Left lung (tissue), 10 donors: ENCODE measurements around the gene PIEZO2. TPM values are rescaled to one million over a fixed set of nuclear protein-coding genes. Genes with fewer than 3 reads are reported as not detected.

Experiments
- ATAC-seq: fragments of 200-7000 bp; cut with Tn5 transposase; one replicate; pipeline ENCODE4 v1.9.1; 2020; ENCODE audit warnings: moderate library complexity
- DNase-seq, 4 donors: peaks; one replicate each; pipeline ENCODE4 v3.0.0-alpha.2; 2013 to 2020
- H3K27ac ChIP-seq, 2 donors: fragments of 200-600 bp; sonication (generic) in 1 of 2; one replicate each; pipeline versions ENCODE4 v1.5.0 to v1.8.0; 2020 to 2021
- H3K27me3 ChIP-seq, 2 donors: fragments of 200-600 bp; sonication (generic) in 1 of 2; one replicate each; pipeline versions ENCODE4 v1.5.0 to v1.8.0; 2020 to 2021
- H3K36me3 ChIP-seq, 2 donors: fragments of 200-600 bp; sonication (generic) in 1 of 2; one replicate each; pipeline versions ENCODE4 v1.5.0 to v1.8.0; 2020 to 2021
- H3K4me1 ChIP-seq, 2 donors: fragments of 200-600 bp; one replicate each; pipeline ENCODE4 v1.8.0; 2021
- H3K4me3 ChIP-seq, 2 donors: fragments of 200-600 bp; sonication (generic) in 1 of 2; one replicate each; pipeline versions ENCODE4 v1.5.0 to v1.8.0; 2020 to 2021; ENCODE audit warnings: mild to moderate bottlenecking in 1 of 2
- H3K9me3 ChIP-seq, 2 donors: fragments of 200-600 bp; sonication (generic) in 1 of 2; one replicate each; pipeline versions ENCODE4 v1.5.0 to v1.8.0; 2020 to 2021
- intact Hi-C, 2 donors: fragments of 100-400 bp; cut with DNase I; formaldehyde crosslinking; loops; one replicate each; pipeline versions ENCODE4 v1.11.2 to v1.14.2; 2022
- polyA plus RNA-seq, 6 donors: library from polyadenylated mRNA; unstranded; fragments of 120-200 nt; gene quantifications; one replicate each; pipeline ENCODE4 v1.2.1, GENCODE V29; 2013; ENCODE audit not compliant: insufficient read length in 6 of 6
- total RNA-seq, 2 donors: library from RNA; stranded (reverse); fragmentation: NEBNext Ultra II Directional; extraction: Animal tissue kit (Norgen Biotek cat#: 25700); gene quantifications; one replicate each; pipeline ENCODE4 v1.2.1, GENCODE V29; 2021
- TF ChIP-seq, protein P1 (sequence below), 2 donors: fragments of 200-600 bp; sonication (generic) in 1 of 2; IDR thresholded peaks; one replicate each; pipeline versions ENCODE4 v1.5.0 to v1.8.0; 2021; ENCODE audit warnings: antibody characterized with exemption in 2 of 2
- donor health status: DM: no; HTN: yes; CAD: no.
- donor health status: DM: no; HTN: no; CAD: no.

The PIEZO2 gene
- total and polyA plus RNA-seq, 8 donors = 40.3 to 270 (median 233) TPM

- ATAC-seq = no peak
- no peaks in the 10 kb centered on the region for H3K27me3 ChIP-seq
- H3K9me3 ChIP-seq = no peaks in the 10 kb centered on the region
- no peaks in the 10 kb centered on the region for H3K36me3 ChIP-seq
- H3K27ac ChIP-seq = no peak overlapping the region
- TF ChIP-seq, protein P1, sequence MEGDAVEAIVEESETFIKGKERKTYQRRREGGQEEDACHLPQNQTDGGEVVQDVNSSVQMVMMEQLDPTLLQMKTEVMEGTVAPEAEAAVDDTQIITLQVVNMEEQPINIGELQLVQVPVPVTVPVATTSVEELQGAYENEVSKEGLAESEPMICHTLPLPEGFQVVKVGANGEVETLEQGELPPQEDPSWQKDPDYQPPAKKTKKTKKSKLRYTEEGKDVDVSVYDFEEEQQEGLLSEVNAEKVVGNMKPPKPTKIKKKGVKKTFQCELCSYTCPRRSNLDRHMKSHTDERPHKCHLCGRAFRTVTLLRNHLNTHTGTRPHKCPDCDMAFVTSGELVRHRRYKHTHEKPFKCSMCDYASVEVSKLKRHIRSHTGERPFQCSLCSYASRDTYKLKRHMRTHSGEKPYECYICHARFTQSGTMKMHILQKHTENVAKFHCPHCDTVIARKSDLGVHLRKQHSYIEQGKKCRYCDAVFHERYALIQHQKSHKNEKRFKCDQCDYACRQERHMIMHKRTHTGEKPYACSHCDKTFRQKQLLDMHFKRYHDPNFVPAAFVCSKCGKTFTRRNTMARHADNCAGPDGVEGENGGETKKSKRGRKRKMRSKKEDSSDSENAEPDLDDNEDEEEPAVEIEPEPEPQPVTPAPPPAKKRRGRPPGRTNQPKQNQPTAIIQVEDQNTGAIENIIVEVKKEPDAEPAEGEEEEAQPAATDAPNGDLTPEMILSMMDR (IDR thresholded peaks at IDR 0.05) = no peak
- intact Hi-C loops = no loop called here
- DNase-seq = no peak
- H3K4me1 ChIP-seq = no peaks in the 10 kb centered on the region
- no peak overlapping the region for H3K4me3 ChIP-seq
Observed at GRCh38 chr18:11072632-11073031, 76.7 kb downstream of the PIEZO2 start.

DNA sequence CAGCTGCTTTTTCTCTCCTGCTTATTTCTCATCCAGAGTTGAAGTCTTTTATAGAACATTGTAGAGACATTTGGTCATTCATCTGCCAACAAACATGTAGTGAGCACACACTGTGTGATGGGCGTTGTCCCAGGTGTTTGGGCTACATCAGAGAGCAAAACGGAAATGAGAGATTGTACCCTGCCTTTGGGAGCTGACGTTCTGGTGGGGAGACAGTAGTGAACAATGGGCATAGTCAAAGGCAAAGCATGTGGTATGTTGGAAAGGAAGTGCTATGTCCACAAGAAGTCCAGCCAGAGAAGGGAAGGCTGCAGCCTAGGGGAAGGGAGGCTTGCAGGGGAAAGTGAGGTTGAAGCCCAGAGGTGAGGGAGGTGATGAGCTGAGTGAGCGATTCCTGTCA lies 78.1 kb downstream of the PIEZO2 start:
- intact Hi-C loops = no loop called here
- Histone ChIP-seq H3K4me3 (no peak overlapping the region), H3K27ac (no peak overlapping the region), H3K9me3 (no peaks in the 10 kb centered on the region), H3K4me1 (no peaks in the 10 kb centered on the region), H3K27me3 (no peaks in the 10 kb centered on the region), H3K36me3 (no peaks in the 10 kb centered on the region)
- ATAC-seq (no peak), DNase-seq (no peak)
- TF ChIP-seq, protein P1 (IDR thresholded peaks at IDR 0.05) = no peak

GRCh38 chr18:11070593-11070992 lies 78.8 kb downstream of the PIEZO2 start:
- no peaks in the 10 kb centered on the region for H3K4me1 ChIP-seq
- ATAC-seq (no peak), DNase-seq (no peak)
- TF ChIP-seq, protein P1 (IDR thresholded peaks at IDR 0.05) = no peak
- H3K27me3 ChIP-seq = no peaks in the 10 kb centered on the region
- no peaks in the 10 kb centered on the region for H3K9me3 ChIP-seq
- H3K4me3 ChIP-seq = no peak overlapping the region
- no peak overlapping the region for H3K27ac ChIP-seq
- intact Hi-C loops = no loop called here
- no peaks in the 10 kb centered on the region for H3K36me3 ChIP-seq

GRCh38 chr18:11066038-11066437 lies 83.3 kb downstream of the PIEZO2 start:
- DNase-seq = no peak
- Histone ChIP-seq H3K27ac (no peak overlapping the region), H3K27me3 (no peaks in the 10 kb centered on the region), H3K4me3 (no peak overlapping the region), H3K36me3 (no peaks in the 10 kb centered on the region), H3K9me3 (no peaks in the 10 kb centered on the region), H3K4me1 (no peaks in the 10 kb centered on the region)
- ATAC-seq = no peak
- TF ChIP-seq, protein P1 (IDR thresholded peaks at IDR 0.05) = no peak
- intact Hi-C loops = no loop called here

DNA sequence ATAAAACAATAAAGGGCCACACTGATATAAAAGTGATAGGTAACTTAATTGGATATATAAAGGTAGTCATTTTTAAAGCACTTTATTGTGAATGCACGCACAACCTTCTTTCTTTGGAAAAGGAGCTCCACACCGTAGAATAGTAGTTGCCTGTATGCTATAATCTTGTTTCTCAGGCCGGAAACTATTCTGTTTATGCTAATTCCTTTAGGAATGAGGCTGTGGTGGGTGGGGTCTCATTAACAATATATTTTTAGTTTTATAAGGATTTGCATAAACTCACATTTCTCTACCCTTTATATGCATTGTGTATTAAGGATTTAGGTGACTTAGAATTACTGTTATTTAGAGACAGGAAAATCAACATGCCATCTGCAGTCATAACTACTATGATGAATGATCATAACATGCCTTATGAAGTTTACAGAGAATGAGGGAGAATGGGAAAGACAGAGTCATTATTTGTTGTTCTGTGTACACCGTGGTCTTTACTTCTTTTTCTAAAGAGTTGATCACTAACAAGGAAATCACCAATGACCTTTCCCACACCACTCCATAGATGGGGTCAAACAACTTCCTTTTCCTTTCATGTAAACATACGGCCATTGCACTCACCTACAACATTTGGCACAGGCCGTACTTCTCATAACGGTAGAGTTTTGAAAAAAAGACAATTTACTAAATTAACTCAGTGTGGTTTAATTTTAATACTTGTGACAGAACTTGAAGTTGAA lies 84.5 kb downstream of the PIEZO2 start:
- Histone ChIP-seq H3K4me1 (no peaks in the 10 kb centered on the region), H3K27me3 (no peaks in the 10 kb centered on the region), H3K4me3 (no peak overlapping the region), H3K9me3 (no peaks in the 10 kb centered on the region), H3K27ac (no peak overlapping the region), H3K36me3 (no peaks in the 10 kb centered on the region)
- no peak for ATAC-seq
- TF ChIP-seq, protein P1 (IDR thresholded peaks at IDR 0.05) = no peak
- DNase-seq = no peak
- intact Hi-C loops = no loop called here
